ENCODE data around the gene DCANP1.

DNA sequence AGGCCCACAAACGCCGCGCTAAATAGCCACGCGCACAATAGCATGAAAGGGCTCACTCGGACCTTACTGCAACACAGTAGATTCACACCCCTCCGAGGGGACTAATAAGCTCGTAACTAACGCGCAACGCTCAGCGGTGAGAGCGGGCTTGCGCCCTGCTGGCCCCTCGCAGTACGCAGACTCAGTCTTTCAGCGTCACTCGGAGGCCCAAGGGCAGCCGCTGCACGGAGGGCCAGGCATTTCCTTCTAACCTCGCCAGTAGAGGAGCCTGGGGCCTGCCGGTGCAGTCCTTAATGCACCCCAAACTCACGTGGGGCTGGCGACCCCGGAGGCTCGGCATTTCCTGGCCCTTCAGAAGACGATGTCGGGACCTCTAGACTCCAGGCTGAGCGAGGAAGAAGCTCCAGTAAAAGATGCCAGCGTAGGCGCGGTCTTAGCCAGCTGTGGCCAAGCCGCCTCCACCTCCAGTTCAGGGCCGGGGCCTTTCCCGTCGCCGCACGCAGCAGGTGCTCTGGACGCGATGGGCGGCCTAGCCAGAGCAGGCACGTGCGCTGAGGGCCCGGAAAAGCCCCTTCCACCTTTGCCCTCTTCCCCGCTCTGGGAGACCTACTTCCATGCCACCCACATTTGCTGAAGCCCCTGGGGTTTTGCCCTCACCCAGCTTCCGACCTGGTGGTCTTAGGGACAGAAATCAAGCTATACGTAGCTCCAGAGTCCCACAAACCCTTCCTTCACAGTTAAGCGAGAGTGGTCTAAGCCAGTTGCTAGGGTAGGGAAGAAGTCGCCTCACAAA lies 43.3 kb upstream of the DCANP1 start:
- TF ChIP-seq, protein P1, sequence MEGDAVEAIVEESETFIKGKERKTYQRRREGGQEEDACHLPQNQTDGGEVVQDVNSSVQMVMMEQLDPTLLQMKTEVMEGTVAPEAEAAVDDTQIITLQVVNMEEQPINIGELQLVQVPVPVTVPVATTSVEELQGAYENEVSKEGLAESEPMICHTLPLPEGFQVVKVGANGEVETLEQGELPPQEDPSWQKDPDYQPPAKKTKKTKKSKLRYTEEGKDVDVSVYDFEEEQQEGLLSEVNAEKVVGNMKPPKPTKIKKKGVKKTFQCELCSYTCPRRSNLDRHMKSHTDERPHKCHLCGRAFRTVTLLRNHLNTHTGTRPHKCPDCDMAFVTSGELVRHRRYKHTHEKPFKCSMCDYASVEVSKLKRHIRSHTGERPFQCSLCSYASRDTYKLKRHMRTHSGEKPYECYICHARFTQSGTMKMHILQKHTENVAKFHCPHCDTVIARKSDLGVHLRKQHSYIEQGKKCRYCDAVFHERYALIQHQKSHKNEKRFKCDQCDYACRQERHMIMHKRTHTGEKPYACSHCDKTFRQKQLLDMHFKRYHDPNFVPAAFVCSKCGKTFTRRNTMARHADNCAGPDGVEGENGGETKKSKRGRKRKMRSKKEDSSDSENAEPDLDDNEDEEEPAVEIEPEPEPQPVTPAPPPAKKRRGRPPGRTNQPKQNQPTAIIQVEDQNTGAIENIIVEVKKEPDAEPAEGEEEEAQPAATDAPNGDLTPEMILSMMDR (IDR thresholded peaks at IDR 0.05 in 4 of 5, conservative IDR thresholded peaks at IDR 0.05 in 1 of 5) = no peak
- TF ChIP-seq POLR2A (IDR thresholded peaks at IDR 0.05) = no peak
